K562 (cell line): ENCODE data around the gene ALOXE3. TPM values are rescaled to one million over a fixed set of nuclear protein-coding genes. Genes with fewer than 3 reads are reported as not detected.

Experiments
- CXXC5 ChIP-seq: fragments of 250-450 bp; sonication (Bioruptor Pico); IDR thresholded peaks from 2 replicates; pipeline ENCODE4 v1.8.0; 2022; ENCODE audit warnings: inconsistent platforms, mild to moderate bottlenecking, moderate library complexity
- DIDO1 ChIP-seq: fragments of 450-650 bp; IDR thresholded peaks from 2 replicates; pipeline ENCODE4 v1.6.1; 2016; ENCODE audit warnings: low read depth, missing biosample characterization, missing genetic modification characterization
- DLX4 ChIP-seq: fragments of 250-450 bp; sonication (Bioruptor Pico); IDR thresholded peaks from 2 replicates; pipeline ENCODE4 v1.6.1; 2021; ENCODE audit warnings: mild to moderate bottlenecking
- HDAC1 ChIP-seq, 2 experiments: fragments of 450-650 bp; IDR thresholded peaks; 2 replicates each; pipeline ENCODE4 v1.6.1; 2016 to 2017; ENCODE audit warnings: inconsistent platforms in 1 of 2, mild to moderate bottlenecking in 1 of 2, moderate library complexity in 1 of 2
- HMGXB4 ChIP-seq: sonication (generic); formaldehyde crosslinking; IDR thresholded peaks from 2 replicates; pipeline ENCODE4 v1.8.1; 2023; ENCODE audit warnings: mild to moderate bottlenecking, missing genetic modification reagents
- KLF16 ChIP-seq: IDR thresholded peaks from 2 replicates; pipeline ENCODE4 v1.6.1; 2016; ENCODE audit warnings: antibody characterized with exemption
- L3MBTL2 ChIP-seq: fragments of 450-650 bp; IDR thresholded peaks from 2 replicates; pipeline ENCODE4 v1.6.1; 2016; ENCODE audit warnings: mild to moderate bottlenecking, moderate library complexity
- MYC ChIP-seq, 2 experiments: fragments of 250-450 bp in 1 of 2; sonication (Bioruptor Pico) in 1 of 2; IDR thresholded peaks; 2 replicates each; pipeline versions ENCODE4 v1.5.1 to v1.6.1; 2012 to 2021; ENCODE audit warnings: low read depth in 2 of 2, borderline replicate concordance in 1 of 2, improper control_type of control experiment in 1 of 2, low read length in 1 of 2, mild to moderate bottlenecking in 1 of 2, moderate library complexity in 1 of 2
- NELFE ChIP-seq: IDR thresholded peaks from 2 replicates; pipeline ENCODE4 v1.6.1; 2011; ENCODE audit warnings: mild to moderate bottlenecking; ENCODE audit not compliant: insufficient read depth, insufficient read length
- NR2C1 ChIP-seq, 2 experiments: fragments of 450-650 bp; IDR thresholded peaks; 2 replicates each; pipeline ENCODE4 v1.6.1; 2017; ENCODE audit warnings: mild to moderate bottlenecking in 2 of 2, antibody characterized with exemption in 1 of 2, inconsistent platforms in 1 of 2, missing compliant biosample characterization in 1 of 2, missing genetic modification characterization in 1 of 2
- NR2F6 ChIP-seq: fragments of 450-650 bp; formaldehyde crosslinking; IDR thresholded peaks from 2 replicates; pipeline ENCODE4 v1.4.0; 2020; ENCODE audit warnings: mild to moderate bottlenecking
- NRF1 ChIP-seq, 2 experiments: fragments of 450-650 bp; IDR thresholded peaks in 1 of 2; conservative IDR thresholded peaks in 1 of 2; 2 replicates each; pipeline ENCODE4 v1.6.1; 2014; ENCODE audit warnings: mild to moderate bottlenecking in 2 of 2
- PCBP2 ChIP-seq: fragments of 200-400 bp; formaldehyde crosslinking; IDR thresholded peaks from 2 replicates; pipeline ENCODE4 v1.6.1; 2018; ENCODE audit warnings: low read length, low read depth, mild to moderate bottlenecking, moderate library complexity; ENCODE audit not compliant: poor library complexity, severe bottlenecking
- POLR2A ChIP-seq: fragments of 450-650 bp; conservative IDR thresholded peaks from 2 replicates; pipeline ENCODE4 v1.6.1; 2016
- SAFB2 ChIP-seq: fragments of 200-400 bp; formaldehyde crosslinking; IDR thresholded peaks from 2 replicates; pipeline ENCODE4 v1.6.1; 2018; ENCODE audit warnings: borderline replicate concordance, low read length, low read depth, moderate library complexity; ENCODE audit not compliant: severe bottlenecking
- SMAD4 ChIP-seq: fragments of 250-450 bp; sonication (Bioruptor Pico); conservative IDR thresholded peaks from 2 replicates; pipeline ENCODE4 v1.8.0; 2021; ENCODE audit warnings: inconsistent platforms, mild to moderate bottlenecking, moderate library complexity
- VEZF1 ChIP-seq: fragments of 200-800 bp; sonication (Bioruptor generic); IDR thresholded peaks from 2 replicates; pipeline ENCODE4 v1.6.1; 2017; ENCODE audit warnings: missing genetic modification characterization, missing compliant biosample characterization
- ZNF165 ChIP-seq: fragments of 250-450 bp; sonication (Bioruptor Pico); IDR thresholded peaks from 2 replicates; pipeline ENCODE4 v1.4.0; 2020; ENCODE audit warnings: borderline replicate concordance
- ZNF431 ChIP-seq: sonication (generic); formaldehyde crosslinking; IDR thresholded peaks from 2 replicates; pipeline ENCODE4 v1.8.0; 2022; ENCODE audit warnings: mild to moderate bottlenecking, missing genetic modification reagents
- ZNF592 ChIP-seq: fragments of 450-650 bp; IDR thresholded peaks from 2 replicates; pipeline ENCODE4 v1.6.1; 2017; ENCODE audit warnings: antibody characterized with exemption, mild to moderate bottlenecking
- polyA plus RNA-seq, 8 experiments: library from polyadenylated mRNA; depleted of rRNA in 4 of 8; stranded (reverse) in 5 of 8; unstranded in 3 of 8; fragments of >200 nt; fragmentation: Nextera tagmentation in 2 of 8; fragmentation: Illumina TruSeq in 1 of 8; extraction: Ambion mirVana in 2 of 8; extraction: Trizol in 1 of 8; gene quantifications; 2 replicates each; pipeline versions ENCODE4 v1.2.1 to v1.2.3, GENCODE V29; 2011 to 2014; ENCODE audit warnings: inconsistent platforms in 1 of 8, missing spikeins in 1 of 8
- total RNA-seq, 7 experiments: library from RNA; depleted of rRNA in 6 of 7; stranded (reverse); fragments of >200 nt in 6 of 7; fragmentation: Illumina TruSeq in 2 of 7; extraction: Trizol in 2 of 7; gene quantifications; 2 replicates each; pipeline versions ENCODE4 v1.2.1 to v1.2.3, GENCODE V29; 2011 to 2021; ENCODE audit warnings: low replicate concordance in 1 of 7

ALOXE3 gene
- total and polyA plus RNA-seq, 9 of the 15 experiments (the other 6 are each of a cell fraction or from before 2014, with no cell fraction given), result 0.04 TPM; not detected in 8

- TF ChIP-seq MYC (IDR thresholded peaks at IDR 0.05; ENCODE audit: low read depth, low read length) (peak; percentile 87), MYC (CRISPR knock-in tag; IDR thresholded peaks at IDR 0.05; ENCODE audit: borderline replicate concordance, low read depth) (no peak), KLF16 (no peak), DLX4 (no peak), NELFE (no peak), VEZF1 (CRISPR knock-in tag) (peak; percentile 77), NR2C1 (IDR thresholded peaks at IDR 0.05) (no peak), NR2C1 (tag; IDR thresholded peaks at IDR 0.05) (0 out of 2 replicates have a peak, but pooled peaks have one; percentile 34), PCBP2 (no peak), ZNF592 (no peak; the same call in none of the 2 replicates), DIDO1 (tag) (no peak), HMGXB4 (CRISPR knock-in tag) (no peak), HDAC1 (IDR thresholded peaks at IDR 0.05) (peak in 1 of 2 experiments; percentile 43; a peak in 1 of 4 replicates), SAFB2 (no peak), CXXC5 (CRISPR knock-in tag) (peak; percentile 61), L3MBTL2 (peak; percentile 95), POLR2A (peak; percentile 73), SMAD4 (CRISPR knock-in tag) (peak; percentile 59; the same call in 1 of the 2 replicates), NR2F6 (CRISPR knock-in tag) (no peak), NRF1 (conservative IDR thresholded peaks at IDR 0.05 in 1 of 2, IDR thresholded peaks at IDR 0.05 in 1 of 2) (peak; percentile 54 to 66; a peak in 3 of 4 replicates), ZNF165 (no peak), ZNF431 (CRISPR knock-in tag) (no peak)
Observed at GRCh38 chr17:8152112-8152775, 33.9 kb upstream of the ALOXE3 start, which contains the start of gene PER1 (continued).
